ENCODE measurements around the gene OXLD1. TPM values are rescaled to one million over a fixed set of nuclear protein-coding genes. Genes with fewer than 3 reads are reported as not detected.

Gene OXLD1
- total RNA-seq, 4 donors from 2014 or later: 39.6 to 68.1 (median 47.6) TPM

GRCh38 chr17:81688616-81689015, 22.2 kb upstream of the OXLD1 start:
- TF ChIP-seq EP300 (IDR thresholded peaks at IDR 0.05): no peak
- TF ChIP-seq CTCF (IDR thresholded peaks at IDR 0.05): no peak
- no peak for TF ChIP-seq POLR2A (IDR thresholded peaks at IDR 0.05)
- no peak for TF ChIP-seq POLR2AphosphoS5 (IDR thresholded peaks at IDR 0.05)
- no peaks in the 10 kb centered on the region for H3K27me3 ChIP-seq
- peaks cover 78% of the 10 kb centered on the region for H3K36me3 ChIP-seq
- no peak overlapping the region for H3K4me3 ChIP-seq
- peaks cover 26% of the 10 kb centered on the region for H3K4me1 ChIP-seq
- DNase-seq (ENCODE audit: low spot score in 2 of 2): no peak
- H3K27ac ChIP-seq: no peak overlapping the region
- WGBS: 61% methylated on average over 12 of the region's 14 CpGs
- H3K9me3 ChIP-seq: no peaks in the 10 kb centered on the region

GRCh38 chr17:81687770-81688541, 21.6 kb upstream of the OXLD1 start:
- TF ChIP-seq POLR2A (IDR thresholded peaks at IDR 0.05): no peak
- no peak for TF ChIP-seq CTCF (IDR thresholded peaks at IDR 0.05)
- TF ChIP-seq EP300 (IDR thresholded peaks at IDR 0.05): no peak
- no peak for TF ChIP-seq POLR2AphosphoS5 (IDR thresholded peaks at IDR 0.05)
- DNase-seq (ENCODE audit: low spot score in 2 of 2): no peak
- H3K27me3 ChIP-seq: no peaks in the 10 kb centered on the region
- H3K36me3 ChIP-seq: peaks cover 72% of the 10 kb centered on the region
- WGBS: 88% methylated on average over 13 of the region's 41 CpGs
- H3K27ac ChIP-seq: no peak overlapping the region
- H3K4me3 ChIP-seq: no peak overlapping the region
- no peaks in the 10 kb centered on the region for H3K9me3 ChIP-seq
- H3K4me1 ChIP-seq: peaks cover 29% of the 10 kb centered on the region

- Histone ChIP-seq H3K27me3 (no peaks in the 10 kb centered on the region), H3K4me1 (peaks cover 42% of the 10 kb centered on the region), H3K36me3 (peaks cover 58% of the 10 kb centered on the region), H3K27ac (no peak overlapping the region), H3K4me3 (no peak overlapping the region), H3K9me3 (no peaks in the 10 kb centered on the region)
- no peak for DNase-seq (ENCODE audit: low spot score in 2 of 2)
- TF ChIP-seq EP300 (IDR thresholded peaks at IDR 0.05) (no peak), CTCF (IDR thresholded peaks at IDR 0.05) (no peak), POLR2AphosphoS5 (IDR thresholded peaks at IDR 0.05) (no peak), POLR2A (IDR thresholded peaks at IDR 0.05) (no peak)
- 95% methylated on average over 16 of the region's 20 CpGs for WGBS
Measured at GRCh38 chr17:81686614-81687013, 20.2 kb upstream of the OXLD1 start.

- Histone ChIP-seq H3K4me1 (peaks cover 42% of the 10 kb centered on the region), H3K36me3 (peaks cover 48% of the 10 kb centered on the region), H3K9me3 (no peaks in the 10 kb centered on the region), H3K27ac (peak overlapping the region; percentile 93), H3K4me3 (peak overlapping the region; percentile 70), H3K27me3 (no peaks in the 10 kb centered on the region)
- no peak for TF ChIP-seq POLR2AphosphoS5 (IDR thresholded peaks at IDR 0.05)
- no peak for TF ChIP-seq EP300 (IDR thresholded peaks at IDR 0.05)
- no peak for TF ChIP-seq POLR2A (IDR thresholded peaks at IDR 0.05)
- TF ChIP-seq CTCF (IDR thresholded peaks at IDR 0.05): no peak
- 37% methylated on average over 6 of the region's 12 CpGs for WGBS
- DNase-seq (ENCODE audit: low spot score in 2 of 2): no peak
Measured at GRCh38 chr17:81685108-81685507, 18.7 kb upstream of the OXLD1 start.

GRCh38 chr17:81684442-81684911, 18.1 kb upstream of the OXLD1 start:
- Histone ChIP-seq H3K27me3 (no peaks in the 10 kb centered on the region), H3K36me3 (peaks cover 42% of the 10 kb centered on the region), H3K4me3 (peak overlapping the region; percentile 70), H3K27ac (peak overlapping the region; percentile 93), H3K4me1 (peaks cover 42% of the 10 kb centered on the region), H3K9me3 (no peaks in the 10 kb centered on the region)
- WGBS: 1% methylated on average over 12 of the region's 16 CpGs
- DNase-seq (ENCODE audit: low spot score in 2 of 2): no peak
- no peak for TF ChIP-seq POLR2AphosphoS5 (IDR thresholded peaks at IDR 0.05)
- no peak for TF ChIP-seq POLR2A (IDR thresholded peaks at IDR 0.05)
- no peak for TF ChIP-seq CTCF (IDR thresholded peaks at IDR 0.05)
- TF ChIP-seq EP300 (IDR thresholded peaks at IDR 0.05): no peak
